GM21360 (cell line): ENCODE results near the gene HBG2.
"Not testable (repeated sequence)": the region's sequence is repeated elsewhere in the genome, so short reads cannot be mapped to it uniquely, and the experiment has no call there.

Experiments
- ATAC-seq: cut with Tn5 transposase; IDR thresholded peaks from one replicate; pipeline ENCODE4 v1.9.1; 2021; ENCODE audit warnings: mild to moderate bottlenecking, moderate library complexity; ENCODE audit not compliant: unreplicated experiment

HBG2 gene

DNA sequence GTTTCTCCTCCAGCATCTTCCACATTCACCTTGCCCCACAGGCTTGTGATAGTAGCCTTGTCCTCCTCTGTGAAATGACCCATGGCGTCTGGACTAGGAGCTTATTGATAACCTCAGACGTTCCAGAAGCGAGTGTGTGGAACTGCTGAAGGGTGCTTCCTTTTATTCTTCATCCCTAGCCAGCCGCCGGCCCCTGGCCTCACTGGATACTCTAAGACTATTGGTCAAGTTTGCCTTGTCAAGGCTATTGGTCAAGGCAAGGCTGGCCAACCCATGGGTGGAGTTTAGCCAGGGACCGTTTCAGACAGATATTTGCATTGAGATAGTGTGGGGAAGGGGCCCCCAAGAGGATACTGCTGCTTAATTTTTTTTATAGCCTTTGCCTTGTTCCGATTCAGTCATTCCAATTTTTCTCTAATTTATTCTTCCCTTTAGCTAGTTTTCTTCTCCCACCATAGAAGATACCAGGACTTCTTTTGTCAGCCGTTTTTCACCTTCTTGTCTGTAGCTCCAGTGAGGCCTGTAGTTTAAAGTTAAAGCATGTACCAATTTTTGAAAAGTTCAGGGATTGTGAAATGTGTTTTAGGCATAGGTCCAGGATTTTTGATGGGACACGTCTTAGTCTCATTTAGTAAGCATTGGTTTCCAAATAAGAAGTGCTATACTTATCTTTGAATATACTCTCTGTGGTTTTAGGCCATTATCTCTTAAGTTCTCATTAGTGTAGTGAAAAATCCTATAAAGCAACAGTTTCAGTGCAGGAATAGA, at the start of gene HBG2:
Gene HBG2 (minus strand): TSS at position 136 of the 768 bp plus-strand sequence. CDS start 53 bp downstream, at position 83.
- ATAC-seq, result not testable (repeated sequence)

DNA sequence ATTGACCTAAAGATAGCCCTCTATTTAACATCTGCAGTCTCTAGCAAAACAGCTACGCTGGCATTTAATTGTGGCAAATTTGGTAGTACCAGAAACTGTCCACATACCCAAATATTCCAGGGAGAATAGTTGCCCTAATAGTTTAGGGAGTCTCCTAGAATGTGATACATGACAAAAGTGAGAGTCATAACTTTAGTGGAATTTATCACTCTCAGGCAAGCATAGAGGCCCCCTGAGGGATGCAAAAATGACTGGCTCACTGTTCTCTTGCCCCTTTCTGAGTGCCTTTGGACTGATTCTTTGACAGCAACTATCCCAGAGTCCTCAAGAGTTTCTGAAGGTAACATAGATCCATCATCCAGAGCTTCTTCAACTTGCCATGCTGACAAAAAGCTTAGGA, 49.5 kb upstream of the HBG2 start:
- ATAC-seq, result no peak

DNA sequence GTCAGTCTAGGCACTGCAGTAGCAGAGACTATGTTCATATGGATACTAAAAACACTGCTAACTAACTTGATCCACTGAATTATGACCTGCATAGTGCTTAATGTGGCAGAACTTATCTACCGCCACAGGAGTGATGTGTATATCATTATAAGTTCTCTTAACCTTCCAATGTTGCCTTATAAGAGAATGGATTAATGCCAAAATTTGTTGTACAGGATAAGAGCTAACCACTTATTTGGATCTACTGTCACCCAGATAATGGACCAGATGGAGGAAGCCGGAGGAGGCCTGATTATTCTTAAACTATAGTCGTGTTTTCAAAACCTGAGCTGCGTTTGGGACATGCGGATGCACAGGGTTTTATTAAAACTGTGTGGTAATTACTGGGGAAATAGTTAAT, 49.0 kb upstream of the HBG2 start:
- ATAC-seq, result no peak

DNA sequence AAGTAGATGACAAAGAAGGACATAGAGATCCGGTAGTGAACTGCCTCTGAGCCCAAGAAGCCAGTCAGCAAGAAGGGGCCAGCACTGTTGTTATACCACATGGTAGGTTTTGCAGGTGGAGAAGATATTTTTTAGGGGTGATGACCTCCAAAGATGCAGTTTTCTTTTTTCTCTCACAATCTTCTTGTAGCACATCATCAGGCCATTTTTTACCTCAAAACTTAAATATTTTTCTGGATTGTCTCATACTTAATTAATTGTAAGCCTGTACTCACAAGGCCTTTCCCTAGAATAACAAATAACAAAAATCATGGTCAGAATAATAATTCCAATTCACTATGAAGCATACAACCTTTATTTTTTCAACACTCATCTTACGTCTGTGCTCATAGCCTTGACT, 47.3 kb upstream of the HBG2 start, which contains the start of gene OR51B4:
Gene OR51B4 (minus strand): TSS at position 101 of the 400 bp plus-strand sequence. CDS start 0 bp downstream, at position 101.
- ATAC-seq, result no peak

DNA sequence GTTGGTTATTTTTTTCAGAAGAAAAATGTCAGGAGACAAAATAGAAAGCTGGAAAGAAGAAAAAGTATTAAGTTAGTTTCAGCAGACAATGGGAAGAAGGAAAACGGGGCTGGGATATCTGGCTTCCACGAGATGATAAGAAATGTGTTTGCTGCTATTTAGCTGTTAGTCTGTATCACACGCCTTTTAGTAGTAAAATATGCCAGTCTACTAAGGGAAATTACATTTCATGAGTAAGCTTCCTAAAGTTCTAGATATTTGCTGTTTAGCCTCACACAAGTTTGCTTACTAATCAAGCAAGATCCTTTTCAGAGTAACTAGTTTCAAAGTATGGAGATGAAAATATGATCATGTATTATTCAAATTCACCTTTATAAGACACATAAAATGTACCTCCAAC, 45.7 kb upstream of the HBG2 start:
- no peak for ATAC-seq

DNA sequence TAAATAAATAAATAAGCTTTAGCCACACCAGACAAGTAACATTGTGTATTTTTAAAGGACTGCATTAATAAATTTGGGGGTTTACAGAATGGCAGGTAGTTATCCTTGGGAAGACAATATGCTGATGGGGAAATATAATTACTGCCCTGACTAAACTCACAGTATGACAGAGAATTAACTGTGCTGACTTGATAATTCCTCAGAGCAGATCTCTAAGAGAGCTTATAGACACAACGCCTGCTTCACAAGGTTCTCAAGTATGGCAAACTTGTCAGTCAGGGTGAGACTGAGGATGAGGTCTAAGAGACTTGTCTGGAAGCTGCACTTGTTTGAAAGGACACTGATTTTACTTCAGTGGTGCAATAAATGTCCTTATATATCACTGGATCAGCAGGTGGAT, 43.9 kb upstream of the HBG2 start:
- no peak for ATAC-seq

DNA sequence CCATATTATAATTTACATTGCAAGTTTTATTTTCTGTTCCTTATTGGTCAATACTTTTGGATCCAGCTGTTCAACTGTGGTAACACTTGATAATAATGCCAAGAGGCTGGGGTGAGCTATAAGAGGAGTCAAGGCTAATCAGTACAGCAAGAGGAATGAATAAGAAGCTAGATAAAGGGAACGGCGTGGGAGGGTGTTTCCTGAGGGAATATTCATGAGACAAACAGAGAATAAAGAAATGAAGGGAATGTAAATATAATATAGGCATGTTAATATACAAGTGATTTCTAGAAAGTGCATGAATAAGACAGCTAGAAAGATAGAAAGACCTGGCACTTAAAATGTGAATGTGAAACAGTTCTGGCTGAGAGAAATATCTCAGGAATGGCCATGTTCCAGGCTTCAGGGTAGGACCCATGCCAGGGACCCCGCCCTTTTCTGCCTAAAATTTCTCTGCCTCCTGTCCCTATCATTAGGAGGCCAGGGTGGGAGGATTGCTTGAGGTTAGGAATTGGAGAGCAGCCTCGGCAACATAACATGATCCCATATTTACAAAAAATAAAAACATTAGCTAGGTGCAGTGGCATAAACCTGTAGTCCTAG, 43.2 kb upstream of the HBG2 start:
- ATAC-seq, result no peak

DNA sequence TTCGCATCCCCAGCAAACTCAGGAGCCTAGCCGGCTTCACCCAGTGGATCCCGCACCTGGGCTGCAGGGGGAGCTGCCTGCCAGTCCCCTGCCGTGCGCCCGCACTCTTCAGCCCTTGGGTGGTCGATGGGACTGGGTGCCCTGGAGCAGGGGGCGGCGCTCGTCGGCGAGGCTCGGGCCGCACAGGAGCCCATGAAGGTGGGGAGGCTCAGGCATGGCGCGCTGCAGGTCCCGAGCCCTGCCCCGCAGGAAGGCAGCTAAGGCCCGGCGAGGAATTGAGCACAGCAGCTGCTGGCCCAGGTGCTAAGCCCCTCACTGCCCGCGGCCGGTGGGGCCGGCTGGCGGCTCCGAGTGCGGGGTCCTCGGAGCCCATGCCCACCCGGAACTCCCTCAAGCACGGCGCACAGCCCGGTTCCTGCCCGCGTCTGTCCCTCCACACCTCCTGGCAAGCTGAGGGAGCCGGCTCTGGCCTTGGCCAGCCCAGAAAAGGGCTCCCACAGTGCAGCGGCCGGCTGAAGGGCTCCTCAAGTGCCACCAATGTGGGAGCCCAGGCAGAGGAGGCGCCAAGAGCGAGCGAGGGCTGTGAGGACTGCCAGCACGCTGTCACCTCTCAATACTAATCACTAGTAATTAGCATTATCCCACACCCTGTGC, 39.9 kb upstream of the HBG2 start:
- ATAC-seq, result not testable (repeated sequence)

DNA sequence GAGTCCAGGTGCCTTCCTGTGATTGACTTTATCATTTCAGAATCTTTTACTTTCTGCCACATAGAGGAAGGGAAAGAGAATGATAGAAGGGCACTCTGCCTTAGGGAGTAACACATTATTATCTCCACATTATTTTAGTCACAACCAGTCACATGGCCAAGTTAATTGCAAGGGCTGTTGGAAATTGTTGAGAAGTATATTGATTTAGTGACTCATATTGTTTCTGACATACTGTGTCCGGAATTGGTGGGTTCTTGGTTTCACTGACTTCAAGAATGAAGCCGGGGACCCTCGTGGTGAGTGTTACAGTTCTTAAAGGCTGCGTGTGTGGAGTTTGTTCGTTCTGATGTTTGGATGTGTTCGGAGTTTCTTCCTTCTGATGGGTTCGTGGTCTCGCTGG, 38.4 kb upstream of the HBG2 start:
- ATAC-seq, result no peak

DNA sequence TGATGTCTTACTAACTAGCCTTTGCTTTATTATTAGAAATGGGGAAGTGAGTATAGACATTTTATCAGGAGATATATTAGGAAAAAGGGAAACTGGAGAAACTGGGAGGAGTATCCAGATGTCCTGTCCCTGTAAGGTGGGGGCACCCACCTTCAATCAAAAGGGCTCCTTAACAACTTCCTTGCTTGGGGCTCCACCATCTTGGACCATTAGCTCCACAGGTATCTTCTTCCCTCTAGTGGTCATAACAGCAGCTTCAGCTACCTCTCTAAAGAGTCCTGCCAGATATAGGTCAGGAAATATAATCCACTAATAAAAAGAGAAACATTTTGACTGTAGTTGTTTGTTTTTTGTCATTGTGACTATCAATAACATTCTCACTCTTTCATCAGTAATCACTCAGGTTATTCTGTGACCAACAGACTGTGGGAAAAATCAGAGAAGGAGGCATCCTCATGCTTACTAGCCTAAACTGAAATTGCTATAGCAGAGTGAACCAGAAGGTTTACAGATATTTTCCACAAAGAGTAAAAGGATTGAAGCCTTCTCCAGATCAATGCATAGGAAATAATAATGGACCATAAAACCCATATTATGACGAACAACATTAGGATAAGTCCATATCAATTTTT, 36.7 kb upstream of the HBG2 start:
- ATAC-seq, result peak; percentile 92

DNA sequence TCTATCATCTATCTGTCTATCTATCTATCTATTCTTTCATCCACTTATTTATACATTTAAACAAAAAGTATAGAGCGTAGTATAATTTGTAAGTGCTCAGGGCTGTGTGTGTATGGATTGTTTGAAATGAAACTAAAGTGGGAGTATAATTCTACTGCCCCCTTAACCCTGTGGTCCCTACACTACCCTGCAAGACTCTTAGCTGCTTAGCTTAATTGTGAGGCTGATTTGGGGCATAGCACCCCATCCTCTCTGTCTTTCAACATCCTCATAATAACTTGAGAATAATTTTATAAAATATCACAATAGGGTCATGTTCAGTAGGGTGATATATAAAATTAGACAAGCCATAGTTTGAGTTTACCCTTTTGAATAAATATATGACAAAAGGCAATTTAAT, 35.5 kb upstream of the HBG2 start:
- ATAC-seq, result no peak

DNA sequence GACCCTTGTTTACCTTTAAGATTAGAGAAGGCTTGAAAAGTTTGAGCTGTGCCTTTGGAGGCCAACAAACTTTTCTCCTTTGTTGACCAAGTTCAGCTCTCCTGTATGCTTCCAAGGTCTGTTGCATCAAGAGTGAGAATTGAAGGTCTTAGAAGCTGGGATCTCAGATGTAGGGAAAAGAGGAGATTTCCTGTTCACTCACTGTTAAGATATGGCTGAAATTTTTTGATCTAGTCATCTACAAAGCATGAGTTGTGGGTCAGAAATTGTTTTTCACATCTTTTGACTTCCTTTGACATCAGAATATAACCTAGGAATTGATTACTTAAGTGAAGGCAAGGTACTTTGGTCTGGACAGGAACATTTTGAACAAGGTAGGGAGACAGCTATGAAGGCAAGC, 35.1 kb upstream of the HBG2 start:
- ATAC-seq, result no peak

DNA sequence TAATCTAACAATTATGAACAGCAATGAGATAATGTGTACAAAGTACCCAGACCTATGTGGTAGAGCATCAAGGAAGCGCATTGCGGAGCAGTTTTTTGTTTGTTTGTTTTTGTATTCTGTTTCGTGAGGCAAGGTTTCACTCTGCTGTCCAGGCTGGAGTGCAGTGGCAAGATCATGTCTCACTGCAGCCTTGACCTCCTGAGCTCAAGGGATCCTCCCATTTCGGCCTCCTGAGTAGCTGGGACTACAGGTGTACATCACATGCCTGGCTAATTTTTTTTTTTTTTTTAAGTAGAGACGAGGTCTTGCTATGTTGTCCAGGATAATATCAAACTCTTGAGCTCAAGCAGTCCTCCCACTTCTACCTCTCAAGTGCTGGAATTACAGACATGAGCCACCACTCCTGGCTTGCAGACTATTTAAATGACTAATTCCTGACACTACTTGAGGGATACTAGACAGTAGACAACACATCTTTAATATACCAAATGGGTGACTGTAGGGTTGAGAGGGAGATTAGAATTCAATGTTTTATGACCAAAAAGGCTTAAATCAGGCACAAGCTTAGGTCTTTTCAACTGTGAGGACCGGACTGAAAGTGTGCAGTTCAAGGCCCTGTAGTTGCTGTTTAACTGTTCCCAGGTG, 34.4 kb upstream of the HBG2 start:
- ATAC-seq, result no peak

DNA sequence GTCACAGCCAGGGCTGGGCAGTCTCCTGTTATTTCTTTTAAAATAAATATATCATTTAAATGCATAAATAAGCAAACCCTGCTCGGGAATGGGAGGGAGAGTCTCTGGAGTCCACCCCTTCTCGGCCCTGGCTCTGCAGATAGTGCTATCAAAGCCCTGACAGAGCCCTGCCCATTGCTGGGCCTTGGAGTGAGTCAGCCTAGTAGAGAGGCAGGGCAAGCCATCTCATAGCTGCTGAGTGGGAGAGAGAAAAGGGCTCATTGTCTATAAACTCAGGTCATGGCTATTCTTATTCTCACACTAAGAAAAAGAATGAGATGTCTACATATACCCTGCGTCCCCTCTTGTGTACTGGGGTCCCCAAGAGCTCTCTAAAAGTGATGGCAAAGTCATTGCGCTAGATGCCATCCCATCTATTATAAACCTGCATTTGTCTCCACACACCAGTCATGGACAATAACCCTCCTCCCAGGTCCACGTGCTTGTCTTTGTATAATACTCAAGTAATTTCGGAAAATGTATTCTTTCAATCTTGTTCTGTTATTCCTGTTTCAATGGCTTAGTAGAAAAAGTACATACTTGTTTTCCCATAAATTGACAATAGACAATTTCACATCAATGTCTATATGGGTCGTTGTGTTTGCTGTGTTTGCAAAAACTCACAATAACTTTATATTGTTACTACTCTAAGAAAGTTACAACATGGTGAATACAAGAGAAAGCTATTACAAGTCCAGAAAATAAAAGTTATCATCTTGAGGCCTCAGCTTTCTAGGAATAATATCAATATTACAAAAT, 33.7 kb upstream of the HBG2 start:
- no peak for ATAC-seq

DNA sequence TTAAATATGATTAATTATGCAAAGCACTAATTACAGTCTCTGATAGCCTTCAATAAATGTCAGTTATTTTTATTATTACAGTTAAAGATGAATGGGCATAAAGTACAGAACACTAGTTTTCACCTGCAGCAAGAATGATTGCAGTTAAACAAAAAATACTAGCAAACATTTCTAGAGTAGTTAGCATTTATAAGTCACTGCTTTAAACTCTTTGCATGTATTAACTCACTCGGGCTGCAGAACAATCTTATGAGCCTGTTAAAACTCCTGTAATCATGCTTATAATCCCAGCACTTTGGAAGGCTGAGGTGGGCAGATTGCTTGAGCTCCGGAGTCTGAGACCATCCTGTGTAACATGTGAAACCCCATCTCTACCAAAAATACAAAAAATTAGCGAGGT, 32.3 kb upstream of the HBG2 start:
- no peak for ATAC-seq

DNA sequence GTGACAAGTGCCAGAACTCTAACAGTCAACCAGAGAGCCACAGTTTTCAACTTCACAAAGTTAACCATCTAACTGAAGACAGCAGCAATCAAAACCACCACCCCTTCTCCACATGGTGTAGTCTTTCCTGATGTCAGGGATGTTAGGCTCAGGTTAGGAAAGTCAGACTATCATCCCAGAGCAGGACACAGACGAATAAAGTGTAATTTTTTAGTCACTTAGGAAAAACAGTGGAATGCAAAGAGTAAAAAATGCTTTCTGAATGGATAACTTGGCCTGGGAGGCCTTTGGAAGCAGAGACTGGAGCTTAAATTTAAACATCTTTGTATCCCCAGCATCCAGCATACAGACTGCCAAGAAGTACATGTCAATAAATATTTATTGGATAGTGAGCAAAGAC, 31.8 kb upstream of the HBG2 start:
- no peak for ATAC-seq

DNA sequence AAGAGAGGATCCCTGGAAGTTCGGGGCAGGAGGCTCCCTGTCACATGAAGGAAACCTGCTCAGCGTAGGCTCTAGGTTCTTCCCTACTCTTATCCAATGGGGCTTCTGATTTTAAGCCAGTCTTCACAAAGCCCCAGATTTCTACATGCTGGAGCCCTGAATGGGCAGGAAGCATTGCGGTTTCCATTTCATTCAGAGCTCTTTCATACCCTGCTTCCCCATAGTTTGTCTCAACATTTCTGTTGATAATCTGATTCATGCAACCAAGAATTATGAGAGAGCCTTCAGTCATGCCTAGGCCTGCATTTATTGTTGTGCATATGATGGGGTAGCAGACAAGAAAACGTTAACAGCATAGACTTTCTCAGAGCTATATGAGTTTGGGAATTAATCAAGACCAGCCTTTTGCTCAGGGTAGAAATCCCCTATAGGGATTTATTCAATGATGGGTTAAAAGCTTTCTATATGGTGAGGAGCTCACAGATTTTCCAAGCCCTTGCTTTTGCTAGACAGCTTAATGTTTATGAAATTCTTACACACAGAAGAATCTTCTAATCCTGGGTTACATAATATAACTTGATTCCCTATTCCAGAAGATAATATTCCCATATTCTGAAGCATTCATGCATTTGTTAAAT, 31.2 kb upstream of the HBG2 start:
- ATAC-seq, result no peak

DNA sequence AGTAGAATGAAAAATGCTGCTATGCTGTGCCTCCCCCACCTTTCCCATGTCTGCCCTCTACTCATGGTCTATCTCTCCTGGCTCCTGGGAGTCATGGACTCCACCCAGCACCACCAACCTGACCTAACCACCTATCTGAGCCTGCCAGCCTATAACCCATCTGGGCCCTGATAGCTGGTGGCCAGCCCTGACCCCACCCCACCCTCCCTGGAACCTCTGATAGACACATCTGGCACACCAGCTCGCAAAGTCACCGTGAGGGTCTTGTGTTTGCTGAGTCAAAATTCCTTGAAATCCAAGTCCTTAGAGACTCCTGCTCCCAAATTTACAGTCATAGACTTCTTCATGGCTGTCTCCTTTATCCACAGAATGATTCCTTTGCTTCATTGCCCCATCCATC, 30.1 kb upstream of the HBG2 start:
- ATAC-seq, result no peak

DNA sequence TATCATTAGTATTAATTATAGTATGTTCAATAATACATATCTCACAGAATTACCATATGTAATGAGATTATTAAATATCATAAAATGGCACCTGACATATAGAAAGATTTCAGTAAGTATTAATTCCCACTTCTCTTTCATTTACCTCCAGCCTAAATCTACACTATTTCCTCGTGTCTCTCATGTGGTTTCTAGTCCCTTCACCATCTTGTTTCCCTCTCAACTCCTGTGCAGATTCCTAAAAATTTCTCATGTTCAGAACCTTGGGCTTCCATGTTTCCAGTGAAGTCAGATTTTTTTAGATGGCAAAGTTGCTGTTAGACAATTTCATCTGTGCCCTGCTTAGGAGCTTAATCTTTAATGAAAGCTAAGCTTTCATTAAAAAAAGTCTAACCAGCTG, 29.3 kb upstream of the HBG2 start:
- ATAC-seq, result no peak

DNA sequence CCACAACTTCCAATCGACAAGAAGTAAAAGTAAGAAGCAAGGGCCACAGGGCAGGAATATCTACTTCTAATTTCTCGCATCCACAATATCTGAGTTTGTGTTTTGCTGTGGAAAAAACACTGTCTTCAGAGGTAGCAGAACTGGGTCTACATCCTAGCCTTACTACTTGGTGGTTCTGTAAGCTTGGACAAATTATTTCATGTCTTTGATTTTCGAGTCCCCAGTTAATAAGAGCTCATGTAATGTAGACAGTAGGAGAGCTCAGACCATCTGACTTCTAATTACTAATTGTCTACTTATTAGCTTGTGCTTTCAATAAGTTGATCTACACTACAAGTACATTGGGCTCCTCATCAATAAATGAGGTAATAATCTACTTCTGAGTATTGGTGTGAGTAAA, 28.5 kb upstream of the HBG2 start:
- ATAC-seq, result no peak
